ENCODE results near the gene HSPA12A.

- TF ChIP-seq ZNF274 (IDR thresholded peaks at IDR 0.05; ENCODE audit: low read depth, low read length) (no peak), SUZ12 (IDR thresholded peaks at IDR 0.05; ENCODE audit: extremely low read depth, insufficient read depth, insufficient read length) (no peak)
Measured at GRCh38 chr10:116630020-116630419, 112.3 kb downstream of the HSPA12A start.

Measured in NT2/D1 (cell line).